Transverse colon (tissue), 4 donors: ENCODE measurements around the gene GPR17. TPM values are rescaled to one million over a fixed set of nuclear protein-coding genes. Genes with fewer than 3 reads are reported as not detected.

Experiments
- DNase-seq: peaks from one replicate; pipeline ENCODE4 v3.0.0-alpha.2; 2019
- H3K27ac ChIP-seq, 4 donors: fragments of 200-600 bp; sonication (generic); 2 replicates each; pipeline ENCODE4 v1.5.1; 2016 to 2018; ENCODE audit warnings: inconsistent platforms in 4 of 4
- H3K27me3 ChIP-seq: fragments of 200-600 bp; sonication (generic); 2 replicates; pipeline ENCODE4 v1.5.1; 2017; ENCODE audit warnings: inconsistent platforms
- H3K36me3 ChIP-seq, 4 donors: fragments of 200-600 bp; sonication (generic); 2 replicates each; pipeline ENCODE4 v1.5.1; 2017 to 2019; ENCODE audit warnings: inconsistent platforms in 4 of 4
- H3K4me1 ChIP-seq, 4 donors: fragments of 200-600 bp; sonication (generic); 2 replicates each; pipeline ENCODE4 v1.5.1; 2017 to 2020; ENCODE audit warnings: inconsistent platforms in 4 of 4
- H3K4me3 ChIP-seq, 4 donors: fragments of 200-600 bp; sonication (generic); 1 replicate in 1 of 4; 2 replicates in 3 of 4; pipeline versions ENCODE4 v1.5.1 to v1.6.1; 2017 to 2019; ENCODE audit warnings: inconsistent platforms in 4 of 4
- H3K9me3 ChIP-seq, 2 donors: fragments of 200-600 bp; sonication (generic); 2 replicates each; pipeline ENCODE4 v1.5.1; 2017 to 2019; ENCODE audit warnings: inconsistent platforms in 2 of 2
- CTCF ChIP-seq, 5 experiments: fragments of 200-600 bp in 3 of 5; fragments of 450-650 bp in 2 of 5; sonication (generic) in 3 of 5; IDR thresholded peaks; 1 replicate in 2 of 5; 2 replicates in 3 of 5; pipeline ENCODE4 v1.5.1; 2016 to 2017; ENCODE audit warnings: antibody characterized with exemption in 5 of 5, inconsistent platforms in 3 of 5, mild to moderate bottlenecking in 2 of 5, moderate library complexity in 1 of 5
- EP300 ChIP-seq: sonication (generic); formaldehyde crosslinking; IDR thresholded peaks from one replicate; pipeline ENCODE4 v1.6.1; 2017; ENCODE audit warnings: antibody characterized with exemption, low read depth
- POLR2A ChIP-seq: fragments of 450-650 bp; IDR thresholded peaks from one replicate; pipeline ENCODE4 v1.6.1; 2016; ENCODE audit warnings: antibody characterized with exemption, mild to moderate bottlenecking, moderate library complexity
- POLR2AphosphoS5 ChIP-seq, 3 donors: sonication (generic); formaldehyde crosslinking; IDR thresholded peaks; one replicate each; pipeline ENCODE4 v1.6.1; 2016; ENCODE audit warnings: antibody characterized with exemption in 3 of 3
- WGBS, 2 donors: methylation state at CpG; one replicate each; pipeline ENCODE4 v1.1.5; 2018; ENCODE audit warnings: low coverage in 1 of 2; 5-methylcytosine and 5-hydroxymethylcytosine counted together
- in situ Hi-C, 4 donors: fragments of 200-750 bp; cut with MboI; loops; one replicate each; pipeline versions ENCODE4 v1.15.0 to v1.15.1; 2017; ENCODE audit warnings: low sequenced_read_pairs in 3 of 4, low pct_ligation_motif_present in 1 of 4, low pct_unique_long_range_greater_than_20kb in 1 of 4
- intact Hi-C: fragments of 100-400 bp; cut with DNase I; formaldehyde crosslinking; loops from one replicate; pipeline ENCODE4 v1.15.1; 2023; ENCODE audit warnings: low total_unique reads
- total RNA-seq, 4 donors: library from RNA; depleted of rRNA; stranded (reverse); fragments of >200 nt; gene quantifications; one replicate each; pipeline ENCODE4 v1.1.0, GENCODE V29; 2016

Gene GPR17
- total RNA-seq, 4 donors from 2014 or later: 0.14 TPM; not detected in 3

GRCh38 chr2:127635380-127636237 is 10.3 kb upstream of the GPR17 start:
- TF ChIP-seq POLR2AphosphoS5 (IDR thresholded peaks at IDR 0.05) (peak in 1 of 3 donors; percentile 7), EP300 (no peak), POLR2A (no peak)
- WGBS, 2 donors: 93% methylated on average over 17 of the region's 19 CpGs; no CpG with 5 or more reads in 1 of the 2 donors
- in situ Hi-C loops: no loop called here
- DNase-seq: no peak
- intact Hi-C loops: no loop called here
- Histone ChIP-seq H3K4me3 (no peak overlapping the region), H3K36me3 (no peaks in the 10 kb centered on the region), H3K27ac (peak overlapping the region in 3 of 4 donors; percentile 24 to 83 (median 37)), H3K27me3 (no peaks in the 10 kb centered on the region), H3K4me1 (peaks cover 0 to 30% (median 12%) of the 10 kb centered on the region in 4 donors), H3K9me3 (no peaks in the 10 kb centered on the region)

GRCh38 chr2:127636248-127637235 is 9.4 kb upstream of the GPR17 start:
- H3K27me3 ChIP-seq: no peaks in the 10 kb centered on the region
- 75% methylated on average over 30 of the region's 33 CpGs; no CpG with 5 or more reads in 1 of the 2 donors for WGBS, 2 donors
- intact Hi-C loops: no loop called here
- peaks cover 0 to 30% (median 10%) of the 10 kb centered on the region in 4 donors for H3K4me1 ChIP-seq
- peak overlapping the region; percentile 46 to 83 (median 53) for H3K27ac ChIP-seq
- peak; percentile 47 for DNase-seq
- no peaks in the 10 kb centered on the region for H3K9me3 ChIP-seq
- no peak overlapping the region for H3K4me3 ChIP-seq
- TF ChIP-seq POLR2A (no peak), POLR2AphosphoS5 (IDR thresholded peaks at IDR 0.05) (peak in 2 of 3 donors; percentile 16 to 61)
- in situ Hi-C loops: no loop called here
- no peaks in the 10 kb centered on the region for H3K36me3 ChIP-seq

- TF ChIP-seq EP300 (no peak), CTCF (IDR thresholded peaks at IDR 0.05) (no peak), POLR2AphosphoS5 (IDR thresholded peaks at IDR 0.05) (no peak)
- intact Hi-C loops (no loop called here), in situ Hi-C loops (no loop called here)
- Histone ChIP-seq H3K36me3 (no peaks in the 10 kb centered on the region), H3K4me3 (no peak overlapping the region), H3K27ac (peak overlapping the region; percentile 46 to 83 (median 53)), H3K9me3 (no peaks in the 10 kb centered on the region), H3K27me3 (no peaks in the 10 kb centered on the region), H3K4me1 (peaks cover 0 to 30% (median 8%) of the 10 kb centered on the region in 4 donors)
- DNase-seq: no peak
- WGBS, 2 donors: 81% methylated on average over 10 of the region's 13 CpGs; no CpG with 5 or more reads in 1 of the 2 donors
Observed at GRCh38 chr2:127637236-127637630, 8.7 kb upstream of the GPR17 start.

- in situ Hi-C loops (no loop called here), intact Hi-C loops (no loop called here)
- no peak for DNase-seq
- Histone ChIP-seq H3K4me3 (no peak overlapping the region), H3K36me3 (no peaks in the 10 kb centered on the region), H3K27ac (peak overlapping the region; percentile 46 to 83 (median 53)), H3K27me3 (no peaks in the 10 kb centered on the region), H3K4me1 (peaks cover 0 to 28% (median 10%) of the 10 kb centered on the region in 4 donors), H3K9me3 (no peaks in the 10 kb centered on the region)
- TF ChIP-seq EP300 (no peak), POLR2AphosphoS5 (IDR thresholded peaks at IDR 0.05) (peak in 1 of 3 donors; percentile 10)
- WGBS, 2 donors: 10 to 53% methylated on average over 3 to 7 of the region's 8 CpGs
Observed at GRCh38 chr2:127637725-127638252, 8.2 kb upstream of the GPR17 start.

- Histone ChIP-seq H3K27ac (peak overlapping the region; percentile 46 to 83 (median 53)), H3K4me1 (peaks cover 0 to 22% (median 11%) of the 10 kb centered on the region in 4 donors), H3K27me3 (no peaks in the 10 kb centered on the region), H3K4me3 (no peak overlapping the region), H3K9me3 (no peaks in the 10 kb centered on the region), H3K36me3 (no peaks in the 10 kb centered on the region)
- in situ Hi-C loops (no loop called here), intact Hi-C loops (no loop called here)
- WGBS, 2 donors: 48 to 89% methylated on average over 3 to 18 of the region's 23 CpGs
- TF ChIP-seq CTCF (IDR thresholded peaks at IDR 0.05) (no peak), POLR2A (peak; percentile 7), EP300 (no peak), POLR2AphosphoS5 (IDR thresholded peaks at IDR 0.05) (peak in 2 of 3 donors; percentile 5 to 13)
- no peak for DNase-seq
Observed at GRCh38 chr2:127638361-127639110, 7.4 kb upstream of the GPR17 start.
